Measurements from ENCODE around the gene SOX18.

DNA sequence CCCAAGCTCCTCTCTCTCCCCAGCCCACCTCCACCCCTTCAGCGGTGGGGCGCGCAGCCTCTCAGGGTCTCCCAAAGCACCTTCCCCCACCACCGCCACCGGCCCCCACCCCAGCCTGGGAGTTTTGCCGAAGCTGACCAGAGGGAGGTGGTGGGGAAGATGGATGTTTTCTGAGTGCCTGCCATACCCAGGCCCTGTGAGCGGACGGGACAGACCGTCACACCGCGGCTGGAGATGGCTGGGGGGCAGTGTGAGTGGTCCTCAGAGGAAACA is 7.7 kb downstream of the SOX18 start:
- TF ChIP-seq POLR2A (IDR thresholded peaks at IDR 0.05): no peak
- TF ChIP-seq, protein P1, sequence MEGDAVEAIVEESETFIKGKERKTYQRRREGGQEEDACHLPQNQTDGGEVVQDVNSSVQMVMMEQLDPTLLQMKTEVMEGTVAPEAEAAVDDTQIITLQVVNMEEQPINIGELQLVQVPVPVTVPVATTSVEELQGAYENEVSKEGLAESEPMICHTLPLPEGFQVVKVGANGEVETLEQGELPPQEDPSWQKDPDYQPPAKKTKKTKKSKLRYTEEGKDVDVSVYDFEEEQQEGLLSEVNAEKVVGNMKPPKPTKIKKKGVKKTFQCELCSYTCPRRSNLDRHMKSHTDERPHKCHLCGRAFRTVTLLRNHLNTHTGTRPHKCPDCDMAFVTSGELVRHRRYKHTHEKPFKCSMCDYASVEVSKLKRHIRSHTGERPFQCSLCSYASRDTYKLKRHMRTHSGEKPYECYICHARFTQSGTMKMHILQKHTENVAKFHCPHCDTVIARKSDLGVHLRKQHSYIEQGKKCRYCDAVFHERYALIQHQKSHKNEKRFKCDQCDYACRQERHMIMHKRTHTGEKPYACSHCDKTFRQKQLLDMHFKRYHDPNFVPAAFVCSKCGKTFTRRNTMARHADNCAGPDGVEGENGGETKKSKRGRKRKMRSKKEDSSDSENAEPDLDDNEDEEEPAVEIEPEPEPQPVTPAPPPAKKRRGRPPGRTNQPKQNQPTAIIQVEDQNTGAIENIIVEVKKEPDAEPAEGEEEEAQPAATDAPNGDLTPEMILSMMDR (IDR thresholded peaks at IDR 0.05): no peak

Data from uterus (tissue), 2 donors.